Retinal pigment epithelial cell (primary cell): Measurements from ENCODE around the gene ATOX1.

Source experiments
- DNase-seq: peaks from one replicate; pipeline ENCODE4 v3.0.0-alpha.2; 2010; ENCODE audit warnings: low read depth
- H3K4me3 ChIP-seq: 2 replicates; pipeline ENCODE4 v1.5.1; 2011; ENCODE audit warnings: mild to moderate bottlenecking, low read length, control low read depth, moderate library complexity
- TF ChIP-seq, protein P1 (sequence below): conservative IDR thresholded peaks from 2 replicates; pipeline ENCODE4 v1.5.1; 2011; ENCODE audit warnings: low read depth, low read length, control low read depth, inconsistent platforms

ATOX1 gene

DNA sequence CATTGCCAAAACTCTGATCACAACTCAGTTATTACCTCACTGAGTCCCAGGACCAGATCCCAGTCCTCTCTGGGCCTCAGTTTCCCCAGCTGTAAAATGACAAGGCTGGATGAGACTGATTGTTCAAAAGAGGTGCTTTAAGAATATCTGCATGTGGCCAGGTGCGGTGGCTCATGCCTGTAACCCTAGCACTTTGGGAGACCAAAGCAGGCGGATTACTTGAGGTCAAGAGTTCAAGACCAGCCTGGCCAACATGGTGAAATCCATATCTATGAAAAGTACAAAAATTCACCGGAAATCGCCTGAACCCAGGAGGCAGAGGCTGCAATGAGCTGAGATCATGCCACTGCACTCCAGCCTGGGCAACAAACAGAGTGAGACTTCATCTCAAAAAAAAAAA lies 8.3 kb downstream of the ATOX1 start:
- DNase-seq: no peak
- H3K4me3 ChIP-seq: no peak overlapping the region
- TF ChIP-seq, protein P1, sequence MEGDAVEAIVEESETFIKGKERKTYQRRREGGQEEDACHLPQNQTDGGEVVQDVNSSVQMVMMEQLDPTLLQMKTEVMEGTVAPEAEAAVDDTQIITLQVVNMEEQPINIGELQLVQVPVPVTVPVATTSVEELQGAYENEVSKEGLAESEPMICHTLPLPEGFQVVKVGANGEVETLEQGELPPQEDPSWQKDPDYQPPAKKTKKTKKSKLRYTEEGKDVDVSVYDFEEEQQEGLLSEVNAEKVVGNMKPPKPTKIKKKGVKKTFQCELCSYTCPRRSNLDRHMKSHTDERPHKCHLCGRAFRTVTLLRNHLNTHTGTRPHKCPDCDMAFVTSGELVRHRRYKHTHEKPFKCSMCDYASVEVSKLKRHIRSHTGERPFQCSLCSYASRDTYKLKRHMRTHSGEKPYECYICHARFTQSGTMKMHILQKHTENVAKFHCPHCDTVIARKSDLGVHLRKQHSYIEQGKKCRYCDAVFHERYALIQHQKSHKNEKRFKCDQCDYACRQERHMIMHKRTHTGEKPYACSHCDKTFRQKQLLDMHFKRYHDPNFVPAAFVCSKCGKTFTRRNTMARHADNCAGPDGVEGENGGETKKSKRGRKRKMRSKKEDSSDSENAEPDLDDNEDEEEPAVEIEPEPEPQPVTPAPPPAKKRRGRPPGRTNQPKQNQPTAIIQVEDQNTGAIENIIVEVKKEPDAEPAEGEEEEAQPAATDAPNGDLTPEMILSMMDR: no peak

DNA sequence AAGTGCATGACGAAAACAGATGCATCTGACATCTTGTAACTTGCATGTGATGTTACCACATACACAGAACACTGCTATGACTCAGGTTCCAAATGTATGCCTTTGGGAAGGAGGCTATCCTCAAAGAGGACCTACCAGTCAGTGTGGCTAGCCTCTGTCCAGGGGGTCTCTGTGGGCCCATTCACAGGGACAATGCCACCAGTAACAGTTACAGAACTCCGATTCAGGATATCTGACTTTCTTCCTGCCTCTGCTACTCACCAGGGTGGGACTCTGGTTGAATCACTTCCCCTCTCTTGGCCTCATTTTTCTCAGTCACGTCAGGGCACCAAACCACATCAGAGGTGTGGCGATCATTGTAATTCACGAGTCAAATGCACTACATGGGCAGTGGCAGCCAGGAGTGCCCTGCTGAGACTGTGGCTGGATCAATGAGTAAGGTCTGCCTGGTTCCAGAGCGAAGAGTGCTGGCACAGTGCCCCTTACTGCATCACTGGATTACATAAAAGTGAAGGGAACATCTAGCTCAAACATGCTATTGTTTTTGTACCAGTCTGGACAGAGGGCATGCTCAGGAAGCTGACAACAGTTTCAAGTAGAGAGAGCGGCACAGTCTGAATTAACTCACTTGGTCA lies 13.2 kb downstream of the ATOX1 start:
- H3K4me3 ChIP-seq: no peak overlapping the region
- TF ChIP-seq, protein P1: no peak
- DNase-seq: peak; percentile 76

DNA sequence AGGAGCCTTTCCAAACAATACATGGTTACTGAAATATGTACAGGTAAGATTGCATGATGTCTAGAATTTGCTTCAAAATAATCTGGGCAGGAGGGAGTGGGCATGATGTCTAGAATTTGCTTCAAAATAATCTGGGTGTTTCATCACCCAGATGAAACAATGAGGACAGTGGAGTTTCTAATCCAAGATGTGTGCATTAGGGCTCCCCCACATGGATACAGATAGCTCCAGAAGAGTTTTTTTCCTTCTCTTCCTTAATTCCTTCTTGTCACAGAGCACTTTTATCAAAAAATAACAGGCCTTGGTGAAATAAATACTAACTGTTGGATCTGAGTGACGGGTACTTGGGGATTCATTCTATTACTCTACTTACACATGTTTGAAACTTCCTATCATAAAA lies 14.9 kb downstream of the ATOX1 start:
- no peak overlapping the region for H3K4me3 ChIP-seq
- no peak for DNase-seq
- TF ChIP-seq, protein P1: no peak

DNA sequence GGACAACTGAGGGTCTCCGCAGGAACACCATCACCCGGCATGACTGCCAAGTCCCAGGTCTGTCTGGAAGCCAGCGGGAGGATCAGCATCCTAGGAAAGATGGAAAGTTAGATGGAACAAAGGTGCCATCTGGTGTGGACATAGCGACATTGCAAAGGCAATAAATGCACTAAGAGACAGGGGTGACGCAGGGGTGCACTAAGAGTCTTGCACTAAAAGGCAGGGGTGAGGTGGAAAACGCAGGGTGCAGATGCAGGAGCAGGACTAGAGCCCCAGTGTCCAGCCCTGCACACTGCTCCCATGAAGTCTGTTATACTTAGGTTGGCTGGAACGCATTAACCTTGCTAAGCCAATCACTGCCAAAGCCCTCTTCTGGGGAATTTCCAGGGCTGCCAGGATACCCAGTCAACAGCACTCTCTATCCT lies 15.5 kb downstream of the ATOX1 start:
- H3K4me3 ChIP-seq: no peak overlapping the region
- DNase-seq: peak; percentile 26
- TF ChIP-seq, protein P1: peak; percentile 77

DNA sequence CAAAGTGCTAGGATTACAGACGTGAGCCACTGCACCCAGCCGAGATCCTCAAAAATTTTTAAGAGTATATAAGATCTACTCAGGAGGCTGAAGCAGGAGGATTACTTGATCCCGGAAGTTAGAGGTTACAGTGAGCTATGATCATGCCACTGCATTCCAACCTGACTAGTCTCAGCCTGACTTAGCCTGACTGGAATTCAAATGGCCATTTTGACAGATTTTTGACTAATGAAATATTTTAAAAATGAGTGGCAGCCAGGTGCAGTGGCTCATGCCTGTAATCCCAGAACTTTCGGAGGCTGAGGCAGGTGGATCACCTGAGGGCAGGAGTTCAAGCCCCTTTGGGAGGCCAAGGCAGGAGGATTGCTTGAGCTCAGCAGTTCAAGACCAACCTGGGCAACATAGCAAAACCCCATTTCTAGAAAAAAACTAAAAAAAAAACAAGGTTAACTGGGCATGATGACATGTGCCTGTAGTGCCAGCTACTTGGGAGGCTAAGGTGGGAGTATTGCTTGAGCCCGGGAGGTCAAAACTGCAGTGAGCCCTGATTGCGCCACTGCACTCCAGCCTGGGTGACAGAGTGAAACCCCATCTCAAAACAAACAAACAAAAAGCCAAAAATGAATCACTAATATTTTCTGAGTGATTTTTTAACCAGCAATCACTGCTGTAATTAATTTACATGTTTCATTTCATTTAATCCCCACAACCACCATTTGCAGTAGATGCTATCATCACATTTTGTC lies 16.6 kb downstream of the ATOX1 start:
- H3K4me3 ChIP-seq: no peak overlapping the region
- DNase-seq: peak; percentile 60
- TF ChIP-seq, protein P1: no peak

DNA sequence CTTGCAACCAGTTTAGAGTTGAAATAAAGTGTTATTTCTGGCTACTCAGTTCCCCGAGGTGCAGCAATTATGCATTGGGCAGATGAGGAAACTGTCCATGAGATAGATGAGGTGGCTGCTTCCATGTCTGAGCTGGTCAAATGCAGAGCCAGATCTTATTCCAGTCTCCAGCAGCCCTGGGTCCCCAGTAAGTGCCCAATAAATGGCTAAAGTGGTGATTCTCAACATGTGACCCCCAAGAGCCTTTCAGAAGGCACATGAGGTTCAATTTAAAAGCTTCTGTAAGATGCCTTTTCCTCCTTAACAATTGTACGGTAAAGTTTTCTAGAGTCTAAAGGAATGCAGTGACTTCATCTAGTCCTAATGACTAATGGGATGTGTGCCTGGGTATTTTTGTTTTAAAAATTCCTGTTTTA lies 17.5 kb downstream of the ATOX1 start:
- no peak overlapping the region for H3K4me3 ChIP-seq
- peak; percentile 37 for DNase-seq
- TF ChIP-seq, protein P1: no peak
